GM12878 (cell line): Measurements from ENCODE around the gene NELL1. TPM values are rescaled to one million over a fixed set of nuclear protein-coding genes. Genes with fewer than 3 reads are reported as not detected.

ENCODE experiments used
- ATAC-seq: fragments of 200-7000 bp; cut with Tn5 transposase; 3 replicates; pipeline ENCODE4 v1.9.1; 2020; ENCODE audit warnings: mild to moderate bottlenecking, moderate library complexity
- BruUV-seq: library from RNA; stranded (reverse); fragments of 400-500 nt; replicated peaks from 2 replicates; lab custom pipeline; 2021; lab: Mats Ljungman, UMichigan
- CTCF ChIA-PET: fragments of 300-600 bp; sonication (Branson Sonifier 250); formaldehyde crosslinking; extraction: SDS; loops from one replicate; lab custom pipeline; 2021; ENCODE audit warnings: inconsistent platforms; lab: Yijun Ruan, JAX
- POLR2A ChIA-PET: fragments of 350-600 bp; formaldehyde crosslinking; extraction: SDS; loops from one replicate; lab custom pipeline; 2021; ENCODE audit warnings: inconsistent platforms; lab: Charles Lee
- RAD21 ChIA-PET: fragments of 300-600 bp; sonication (Branson Sonifier 250); formaldehyde crosslinking; loops from one replicate; lab custom pipeline; 2023; ENCODE audit warnings: antibody characterized with exemption; ENCODE audit not compliant: unreplicated experiment; lab: Charles Lee
- SMC1A ChIA-PET: fragments of 300-600 bp; sonication (Branson Sonifier 250); formaldehyde crosslinking; loops from one replicate; lab custom pipeline; 2023; ENCODE audit not compliant: unreplicated experiment, uncharacterized antibody; lab: Charles Lee
- DNase-seq: peaks from one replicate; pipeline ENCODE4 v3.0.0-alpha.2; 2011; ENCODE audit warnings: low read depth, low spot score
- FAIRE-seq: peaks from 3 replicates; lab custom pipeline; 2011; peaks lifted over from hg19 to GRCh38; lab: Jason Lieb, UNC
- H2AFZ ChIP-seq: 2 replicates; pipeline ENCODE4 v1.6.0; 2011; ENCODE audit warnings: low read depth, low read length, control low read depth; ENCODE audit not compliant: control insufficient read depth
- H3K27ac ChIP-seq: 2 replicates; pipeline ENCODE4 v1.5.1; 2011; ENCODE audit warnings: control low read depth; ENCODE audit not compliant: control insufficient read depth, insufficient read depth
- H3K27me3 ChIP-seq, 2 experiments: replicated peaks in 1 of 2; 2 replicates each; pipeline versions ENCODE4 v1.6.0 to v1.6.1; 2011; ENCODE audit warnings: low read length in 1 of 2; ENCODE audit not compliant: control insufficient read depth in 2 of 2, insufficient read depth in 2 of 2
- H3K36me3 ChIP-seq, 2 experiments: 2 replicates each; pipeline ENCODE4 v1.5.1; 2011; ENCODE audit warnings: low read length in 1 of 2; ENCODE audit not compliant: control insufficient read depth in 2 of 2, insufficient read depth in 2 of 2
- H3K4me1 ChIP-seq: 2 replicates; pipeline ENCODE4 v1.6.1; 2011; ENCODE audit warnings: mild to moderate bottlenecking, low read length, moderate library complexity, mixed read lengths; ENCODE audit not compliant: control insufficient read depth, insufficient read depth
- H3K4me2 ChIP-seq: 2 replicates; pipeline ENCODE4 v1.6.0; 2011; ENCODE audit warnings: control low read depth; ENCODE audit not compliant: control insufficient read depth, insufficient read depth
- H3K4me3 ChIP-seq: fragments of 200-600 bp; sonication (generic); 2 replicates; pipeline ENCODE4 v1.5.1; 2016
- H3K79me2 ChIP-seq: 2 replicates; pipeline ENCODE4 v1.6.0; 2011; ENCODE audit warnings: low read length; ENCODE audit not compliant: control insufficient read depth, insufficient read depth
- H3K9ac ChIP-seq: 2 replicates; pipeline ENCODE4 v1.8.0; 2011; ENCODE audit warnings: low read length, control low read depth, mixed read lengths; ENCODE audit not compliant: control insufficient read depth, insufficient read depth
- H3K9me3 ChIP-seq: replicated peaks from 3 replicates; pipeline ENCODE4 v1.5.1; 2011; ENCODE audit warnings: mild to moderate bottlenecking, low read length; ENCODE audit not compliant: control insufficient read depth, insufficient read depth
- H4K20me1 ChIP-seq: 2 replicates; pipeline ENCODE4 v1.6.0; 2011; ENCODE audit not compliant: control insufficient read depth, insufficient read depth
- BRCA1 ChIP-seq: IDR thresholded peaks from 2 replicates; pipeline ENCODE4 v1.6.1; 2011; ENCODE audit warnings: low read depth, low read length, improper control_type of control experiment
- HCFC1 ChIP-seq: fragments of 150-350 bp; IDR thresholded peaks from 2 replicates; pipeline ENCODE4 v1.6.1; 2014; ENCODE audit warnings: low read length
- HDAC6 ChIP-seq: fragments of 200-600 bp; sonication (generic); IDR thresholded peaks from one replicate; pipeline ENCODE4 v1.8.0; 2017; ENCODE audit warnings: antibody characterized with exemption; ENCODE audit not compliant: unreplicated experiment
- HDGF ChIP-seq: fragments of 450-650 bp; IDR thresholded peaks from 2 replicates; pipeline ENCODE4 v1.6.1; 2016; ENCODE audit warnings: antibody characterized with exemption
- IKZF1 ChIP-seq: fragments of 450-650 bp; conservative IDR thresholded peaks from 2 replicates; pipeline ENCODE4 v1.6.1; 2017; ENCODE audit warnings: antibody characterized with exemption, mild to moderate bottlenecking
- IKZF2 ChIP-seq, 2 experiments: fragments of 450-650 bp; IDR thresholded peaks; 2 replicates each; pipeline ENCODE4 v1.6.1; 2017; ENCODE audit warnings: mild to moderate bottlenecking in 2 of 2, moderate library complexity in 2 of 2
- NFIC ChIP-seq: IDR thresholded peaks from 2 replicates; pipeline ENCODE4 v1.6.1; 2012; ENCODE audit warnings: low read depth, mild to moderate bottlenecking, inconsistent platforms, low read length, moderate library complexity
- POU2F2 ChIP-seq: IDR thresholded peaks from 3 replicates; pipeline ENCODE4 v1.6.1; 2011; ENCODE audit warnings: low read depth, mild to moderate bottlenecking, low read length, borderline replicate concordance
- RAD21 ChIP-seq: IDR thresholded peaks from 2 replicates; pipeline ENCODE4 v1.6.1; 2011; ENCODE audit warnings: mild to moderate bottlenecking, low read depth, low read length, moderate library complexity; ENCODE audit not compliant: insufficient read depth
- RFX5 ChIP-seq: IDR thresholded peaks from 2 replicates; pipeline ENCODE4 v1.6.1; 2011; ENCODE audit warnings: low read depth, low read length, improper control_type of control experiment
- RUNX3 ChIP-seq: IDR thresholded peaks from 2 replicates; pipeline ENCODE4 v1.6.1; 2012; ENCODE audit warnings: low read length, inconsistent platforms
- SP1 ChIP-seq: IDR thresholded peaks from one replicate; pipeline ENCODE4 v1.6.1; 2011; ENCODE audit warnings: low read depth, low read length
- SPI1 ChIP-seq: IDR thresholded peaks from 2 replicates; pipeline ENCODE4 v1.6.1; 2011; ENCODE audit warnings: low read depth, mild to moderate bottlenecking, low read length, moderate library complexity, borderline replicate concordance; ENCODE audit not compliant: insufficient read depth
- TBL1XR1 ChIP-seq: IDR thresholded peaks from 2 replicates; pipeline ENCODE4 v1.6.1; 2012; ENCODE audit warnings: low read depth, low read length, improper control_type of control experiment
- ZBED1 ChIP-seq: IDR thresholded peaks from 2 replicates; pipeline ENCODE4 v1.6.1; 2016; ENCODE audit warnings: borderline replicate concordance
- WGBS: methylation state at CpG from one replicate; pipeline ENCODE4 v1.1.6; 2016; ENCODE audit warnings: low lambda C conversion rate; ENCODE audit not compliant: insufficient replicate concordance, insufficient coverage; ENCODE audit errors: missing lambda C conversion rate; 5-methylcytosine and 5-hydroxymethylcytosine counted together
- in situ Hi-C: fragments of 300-500 bp; cut with MboI; formaldehyde crosslinking; loops from 9 replicates; pipeline ENCODE4 v1.14.3; 2018; ENCODE audit warnings: mixed read lengths
- intact Hi-C: fragments of 100-400 bp; cut with micrococcal nuclease; formaldehyde crosslinking; loops from one replicate; pipeline ENCODE4 v1.14.2; 2022; ENCODE audit not compliant: unreplicated experiment
- polyA plus RNA-seq, 11 experiments: library from polyadenylated mRNA; depleted of rRNA in 4 of 11; unstranded in 6 of 11; stranded (reverse) in 5 of 11; fragments of >200 nt; fragmentation: Nextera tagmentation in 4 of 11; fragmentation: Illumina TruSeq in 1 of 11; extraction: Ambion mirVana in 4 of 11; extraction: Trizol in 1 of 11; gene quantifications; 1 replicate in 1 of 11; 2 replicates in 10 of 11; pipeline versions ENCODE4 v1.2.1 to v1.2.3, GENCODE V29; 2011 to 2016; ENCODE audit warnings: inconsistent platforms in 2 of 11, missing spikeins in 2 of 11, low read depth in 1 of 11
- total RNA-seq, 4 experiments: library from RNA; depleted of rRNA in 3 of 4; stranded (reverse); fragments of >200 nt in 3 of 4; fragmentation: Illumina TruSeq in 1 of 4; extraction: Trizol in 1 of 4; gene quantifications; 2 replicates each; pipeline versions ENCODE4 v1.2.1 to v1.2.3, GENCODE V29; 2013 to 2021
- TF ChIP-seq, protein P1 (sequence below): fragments of 450-650 bp; IDR thresholded peaks from 2 replicates; pipeline ENCODE4 v1.6.1; 2016; ENCODE audit warnings: mild to moderate bottlenecking
- TF ChIP-seq, protein P2 (sequence below): IDR thresholded peaks from 2 replicates; pipeline ENCODE4 v1.6.1; 2012; ENCODE audit warnings: mild to moderate bottlenecking, low read depth, low read length
- TF ChIP-seq, protein P3 (sequence below): fragments of 450-650 bp; IDR thresholded peaks from 2 replicates; pipeline ENCODE4 v1.6.1; 2014; ENCODE audit warnings: mild to moderate bottlenecking

Gene NELL1
- total and polyA plus RNA-seq, 10 of the 15 experiments (the other 5 are each of a cell fraction or from before 2014, with no cell fraction given): 0.02 to 0.12 TPM; not detected in 8

DNA sequence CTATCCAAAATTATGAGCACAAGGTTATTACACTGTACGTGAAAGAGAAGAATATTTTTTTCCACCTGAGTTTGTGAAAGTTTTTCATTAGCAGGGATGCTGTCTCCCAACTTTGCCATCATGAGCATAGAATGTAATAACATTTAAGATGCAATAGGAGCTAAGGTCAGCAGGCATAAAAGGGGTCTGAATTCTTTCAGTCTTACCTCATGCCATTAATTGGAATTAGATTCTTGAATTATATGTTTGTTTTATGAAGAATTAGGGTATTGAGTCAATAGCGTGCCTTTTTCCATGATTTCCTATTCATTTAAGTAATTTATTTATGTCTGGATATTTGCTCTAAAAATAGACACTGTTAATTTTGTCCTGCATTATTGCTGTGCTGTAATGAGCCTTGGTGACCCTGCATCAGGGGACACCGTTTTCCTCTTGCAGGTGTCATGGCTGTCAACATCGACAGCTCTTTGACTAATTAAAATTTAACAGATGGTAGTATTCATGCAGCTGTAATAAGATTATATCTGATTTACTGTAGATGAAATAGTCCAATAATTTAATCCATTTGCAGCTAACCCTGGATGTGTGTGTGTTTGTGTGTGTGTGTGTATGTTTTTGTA lies 637.5 kb downstream of the NELL1 start (continued):
- TF ChIP-seq TBL1XR1 (no peak), NFIC (no peak), HDGF (no peak), HDAC6 (no peak), RAD21 (no peak), RFX5 (no peak)
- TF ChIP-seq, protein P1, sequence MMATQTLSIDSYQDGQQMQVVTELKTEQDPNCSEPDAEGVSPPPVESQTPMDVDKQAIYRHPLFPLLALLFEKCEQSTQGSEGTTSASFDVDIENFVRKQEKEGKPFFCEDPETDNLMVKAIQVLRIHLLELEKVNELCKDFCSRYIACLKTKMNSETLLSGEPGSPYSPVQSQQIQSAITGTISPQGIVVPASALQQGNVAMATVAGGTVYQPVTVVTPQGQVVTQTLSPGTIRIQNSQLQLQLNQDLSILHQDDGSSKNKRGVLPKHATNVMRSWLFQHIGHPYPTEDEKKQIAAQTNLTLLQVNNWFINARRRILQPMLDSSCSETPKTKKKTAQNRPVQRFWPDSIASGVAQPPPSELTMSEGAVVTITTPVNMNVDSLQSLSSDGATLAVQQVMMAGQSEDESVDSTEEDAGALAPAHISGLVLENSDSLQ: no peak
- TF ChIP-seq, protein P2, sequence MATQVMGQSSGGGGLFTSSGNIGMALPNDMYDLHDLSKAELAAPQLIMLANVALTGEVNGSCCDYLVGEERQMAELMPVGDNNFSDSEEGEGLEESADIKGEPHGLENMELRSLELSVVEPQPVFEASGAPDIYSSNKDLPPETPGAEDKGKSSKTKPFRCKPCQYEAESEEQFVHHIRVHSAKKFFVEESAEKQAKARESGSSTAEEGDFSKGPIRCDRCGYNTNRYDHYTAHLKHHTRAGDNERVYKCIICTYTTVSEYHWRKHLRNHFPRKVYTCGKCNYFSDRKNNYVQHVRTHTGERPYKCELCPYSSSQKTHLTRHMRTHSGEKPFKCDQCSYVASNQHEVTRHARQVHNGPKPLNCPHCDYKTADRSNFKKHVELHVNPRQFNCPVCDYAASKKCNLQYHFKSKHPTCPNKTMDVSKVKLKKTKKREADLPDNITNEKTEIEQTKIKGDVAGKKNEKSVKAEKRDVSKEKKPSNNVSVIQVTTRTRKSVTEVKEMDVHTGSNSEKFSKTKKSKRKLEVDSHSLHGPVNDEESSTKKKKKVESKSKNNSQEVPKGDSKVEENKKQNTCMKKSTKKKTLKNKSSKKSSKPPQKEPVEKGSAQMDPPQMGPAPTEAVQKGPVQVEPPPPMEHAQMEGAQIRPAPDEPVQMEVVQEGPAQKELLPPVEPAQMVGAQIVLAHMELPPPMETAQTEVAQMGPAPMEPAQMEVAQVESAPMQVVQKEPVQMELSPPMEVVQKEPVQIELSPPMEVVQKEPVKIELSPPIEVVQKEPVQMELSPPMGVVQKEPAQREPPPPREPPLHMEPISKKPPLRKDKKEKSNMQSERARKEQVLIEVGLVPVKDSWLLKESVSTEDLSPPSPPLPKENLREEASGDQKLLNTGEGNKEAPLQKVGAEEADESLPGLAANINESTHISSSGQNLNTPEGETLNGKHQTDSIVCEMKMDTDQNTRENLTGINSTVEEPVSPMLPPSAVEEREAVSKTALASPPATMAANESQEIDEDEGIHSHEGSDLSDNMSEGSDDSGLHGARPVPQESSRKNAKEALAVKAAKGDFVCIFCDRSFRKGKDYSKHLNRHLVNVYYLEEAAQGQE: no peak

DNA sequence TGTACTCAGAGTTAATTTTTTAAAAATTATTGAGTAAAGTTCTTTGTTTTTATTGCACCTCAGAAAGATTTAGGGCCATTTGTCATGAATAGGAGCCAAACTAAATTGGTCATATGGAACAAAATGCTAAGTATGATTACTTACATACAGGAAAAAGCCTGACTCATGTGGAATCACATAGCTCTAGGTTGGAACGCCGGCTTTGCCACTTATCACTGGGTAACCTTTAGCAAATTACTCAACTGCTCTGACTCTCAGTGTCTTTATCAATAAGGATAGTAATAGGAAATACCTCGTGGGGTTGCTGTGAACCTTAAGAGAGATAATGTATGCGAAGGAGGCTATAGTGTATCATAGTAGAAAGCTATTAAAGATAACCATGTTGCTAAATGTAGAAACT lies 638.5 kb downstream of the NELL1 start:
- SMC1A ChIA-PET: no interaction called here
- H3K36me3 ChIP-seq: no peaks in the 10 kb centered on the region

More for the DNA sequence above, 638.5 kb downstream of the NELL1 start:
- intact Hi-C loops: no loop called here
- no peaks in the 10 kb centered on the region for H3K27me3 ChIP-seq
- no peaks in the 10 kb centered on the region for H3K9me3 ChIP-seq
- H3K4me2 ChIP-seq: no peak overlapping the region
- no TSS peak for BruUV-seq
- no peaks in the 10 kb centered on the region for H3K79me2 ChIP-seq
- RAD21 ChIA-PET: interaction anchor here (0.9 kb wide), 1 partner anchor 823 kb away, joined by 3 read pairs; no protein-coding TSS in a partner anchor
- H4K20me1 ChIP-seq: no peaks in the 10 kb centered on the region
- CTCF ChIA-PET: no interaction called here
- DNase-seq (no peak), FAIRE-seq (no peak), ATAC-seq (no peak)
- POLR2A ChIA-PET: no interaction called here
- no peak overlapping the region for H2AFZ ChIP-seq
- 9% methylated on average over 4 of the region's 4 CpGs for WGBS
- no peaks in the 10 kb centered on the region for H3K4me1 ChIP-seq
- no peak overlapping the region for H3K27ac ChIP-seq
- in situ Hi-C loops: no loop called here
- TF ChIP-seq SPI1 (no peak), IKZF2 (IDR thresholded peaks at IDR 0.05) (no peak), RUNX3 (no peak), POU2F2 (no peak), SP1 (no peak), IKZF1 (no peak), BRCA1 (no peak), ZBED1 (no peak), HCFC1 (no peak)
- TF ChIP-seq, protein P3, sequence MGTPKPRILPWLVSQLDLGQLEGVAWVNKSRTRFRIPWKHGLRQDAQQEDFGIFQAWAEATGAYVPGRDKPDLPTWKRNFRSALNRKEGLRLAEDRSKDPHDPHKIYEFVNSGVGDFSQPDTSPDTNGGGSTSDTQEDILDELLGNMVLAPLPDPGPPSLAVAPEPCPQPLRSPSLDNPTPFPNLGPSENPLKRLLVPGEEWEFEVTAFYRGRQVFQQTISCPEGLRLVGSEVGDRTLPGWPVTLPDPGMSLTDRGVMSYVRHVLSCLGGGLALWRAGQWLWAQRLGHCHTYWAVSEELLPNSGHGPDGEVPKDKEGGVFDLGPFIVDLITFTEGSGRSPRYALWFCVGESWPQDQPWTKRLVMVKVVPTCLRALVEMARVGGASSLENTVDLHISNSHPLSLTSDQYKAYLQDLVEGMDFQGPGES: no peak
- no peak overlapping the region for H3K4me3 ChIP-seq
- H3K9ac ChIP-seq: no peak overlapping the region
